ENCODE results near the gene C20orf96. TPM values are rescaled to one million over a fixed set of nuclear protein-coding genes. Genes with fewer than 3 reads are reported as not detected.

The C20orf96 gene
- total and polyA plus RNA-seq, 2 experiments from 2014 or later, result 14.6 to 36.3 TPM

- Histone ChIP-seq H3F3A (replicated peaks; ENCODE audit: low read depth) (peaks cover 8% of the 10 kb centered on the region), H3K27me3 (ENCODE audit: insufficient read depth) (no peaks in the 10 kb centered on the region), H4K20me1 (replicated peaks; ENCODE audit: insufficient read depth) (no peaks in the 10 kb centered on the region), H3K4me1 (ENCODE audit: insufficient read depth) (peaks cover 19% of the 10 kb centered on the region), H3K4me2 (peak overlapping the region; percentile 90), H3K36me3 (ENCODE audit: insufficient read depth) (no peaks in the 10 kb centered on the region), H3K79me2 (replicated peaks; ENCODE audit: insufficient read depth) (no peaks in the 10 kb centered on the region), H3K4me3 (peak overlapping the region; percentile 62), H3K27ac (ENCODE audit: low read depth) (peak overlapping the region; percentile 96), H2AFZ (0 out of 2 replicates have a peak overlapping the region, but pooled peaks have one; percentile 29), H3K9me2 (ENCODE audit: insufficient read depth) (no peaks in the 10 kb centered on the region)
- TF ChIP-seq REST (IDR thresholded peaks at IDR 0.05; ENCODE audit: unreplicated experiment) (no peak), ZNF462 (CRISPR knock-in tag; IDR thresholded peaks at IDR 0.05) (no peak), POLR2AphosphoS5 (IDR thresholded peaks at IDR 0.05; ENCODE audit: low read depth) (no peak), CTCF (conservative IDR thresholded peaks at IDR 0.05; ENCODE audit: low read depth in 2 of 2) (peak; percentile 6 to 27; a peak in 2 of 4 replicates), NANOG (IDR thresholded peaks at IDR 0.05; ENCODE audit: borderline replicate concordance) (no peak), CREB1 (CRISPR knock-in tag; IDR thresholded peaks at IDR 0.05; ENCODE audit: low read depth) (no peak), ZNF331 (CRISPR knock-in tag; IDR thresholded peaks at IDR 0.05; ENCODE audit: low read depth) (no peak)
- H3K27me3 Mint-ChIP-seq (ENCODE audit: insufficient read depth, low read depth, poor library complexity), result peaks cover 8% of the 10 kb centered on the region
- peak overlapping the region; percentile 81 for H3K4me3 Mint-ChIP-seq
- ATAC-seq (peak; percentile 15), DNase-seq (ENCODE audit: low spot score) (no peak)
- H3K27ac Mint-ChIP-seq, result peak overlapping the region; percentile 96
- no peaks in the 10 kb centered on the region; the same call in 2 of the 3 replicates for H3K9me3 Mint-ChIP-seq
- H3K4me1 Mint-ChIP-seq, result peaks cover 28% of the 10 kb centered on the region
- H3K36me3 Mint-ChIP-seq (ENCODE audit: low read depth), result no peaks in the 10 kb centered on the region; the same call in 2 of the 3 replicates
These were observed 18.8 kb upstream of the C20orf96 start for GRCh38 chr20:309306-309840.
